Measurements from ENCODE around the gene HSF2. TPM values are rescaled to one million over a fixed set of nuclear protein-coding genes. Genes with fewer than 3 reads are reported as not detected.

Gene HSF2, protein sequence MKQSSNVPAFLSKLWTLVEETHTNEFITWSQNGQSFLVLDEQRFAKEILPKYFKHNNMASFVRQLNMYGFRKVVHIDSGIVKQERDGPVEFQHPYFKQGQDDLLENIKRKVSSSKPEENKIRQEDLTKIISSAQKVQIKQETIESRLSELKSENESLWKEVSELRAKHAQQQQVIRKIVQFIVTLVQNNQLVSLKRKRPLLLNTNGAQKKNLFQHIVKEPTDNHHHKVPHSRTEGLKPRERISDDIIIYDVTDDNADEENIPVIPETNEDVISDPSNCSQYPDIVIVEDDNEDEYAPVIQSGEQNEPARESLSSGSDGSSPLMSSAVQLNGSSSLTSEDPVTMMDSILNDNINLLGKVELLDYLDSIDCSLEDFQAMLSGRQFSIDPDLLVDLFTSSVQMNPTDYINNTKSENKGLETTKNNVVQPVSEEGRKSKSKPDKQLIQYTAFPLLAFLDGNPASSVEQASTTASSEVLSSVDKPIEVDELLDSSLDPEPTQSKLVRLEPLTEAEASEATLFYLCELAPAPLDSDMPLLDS
- total RNA-seq (2016; rRNA removed; fragmentation: Illumina TruSeq; extraction: Trizol) (24.8 and 27.6 TPM in 2 replicates), polyA plus RNA-seq (2011; rRNA removed) (22.1 and 26.4 TPM in 2 replicates), polyA minus RNA-seq (2011; rRNA and poly(A)+ RNA removed; ENCODE audit: low replicate concordance) (12.3 and 24.7 TPM in 2 replicates), Bru-seq, nascent RNA (percentile 93 among the genes with signal in this experiment), BruChase-seq, experiment 1, labeled RNA remaining after a 6-hour chase (percentile 78 among the genes with signal in this experiment), BruChase-seq, experiment 2, labeled RNA remaining after a 2-hour chase (percentile 83 among the genes with signal in this experiment)
- 7.1 and 10.7 TPM in 2 replicates for total RNA-seq (2016; cell fraction: cytosol; rRNA removed; fragmentation: Illumina TruSeq; extraction: Trizol; ENCODE audit: low read depth)
- total RNA-seq (2016; cell fraction: insoluble cytoplasmic fraction; rRNA removed; fragmentation: Illumina TruSeq; extraction: Trizol), result 29.5 and 35.3 TPM in 2 replicates
- total RNA-seq (2016; cell fraction: membrane; rRNA removed; fragmentation: Illumina TruSeq; extraction: Trizol), result 14.0 and 17.8 TPM in 2 replicates
- 26.6 and 30.2 TPM in 2 replicates for total RNA-seq (2016; cell fraction: nucleus; rRNA removed; fragmentation: Illumina TruSeq; extraction: Trizol)
- polyA plus RNA-seq (2011; cell fraction: cytosol; rRNA removed), result 12.7 and 16.8 TPM in 2 replicates
- polyA plus RNA-seq (2011; cell fraction: nucleus; rRNA removed), result 18.7 and 22.0 TPM in 2 replicates
- 11.0 and 12.2 TPM in 2 replicates for polyA plus RNA-seq (2012)
- 1.6 and 1.8 TPM in 2 replicates for polyA plus RNA-seq (2016; cell fraction: cytosol; fragmentation: Illumina TruSeq; extraction: Trizol; ENCODE audit: low read depth)
- polyA plus RNA-seq (2016; cell fraction: insoluble cytoplasmic fraction; fragmentation: Illumina TruSeq; extraction: Trizol; ENCODE audit: low read depth), result 21.4 and 22.2 TPM in 2 replicates
- 3.8 TPM in 2 replicates for polyA plus RNA-seq (2016; cell fraction: membrane; fragmentation: Illumina TruSeq; extraction: Trizol; ENCODE audit: low read depth)
- polyA plus RNA-seq (2016; cell fraction: nucleus; fragmentation: Illumina TruSeq; extraction: Trizol; ENCODE audit: insufficient read depth, low read depth), result 27.2 and 28.0 TPM in 2 replicates
- 15.3 and 17.6 TPM in 2 replicates for polyA minus RNA-seq (2011; cell fraction: cytosol; rRNA and poly(A)+ RNA removed)
- polyA minus RNA-seq (2011; cell fraction: nucleus; rRNA and poly(A)+ RNA removed), result 33.7 and 35.9 TPM in 2 replicates
- long read RNA-seq, experiment 1, transcript HSF2-202 (12 exons, 2,643 nt), result major isoform, 12 of 23 reads
- long read RNA-seq, experiment 1, partial matches to known transcripts, result 6 of 23 reads
- long read RNA-seq, experiment 1, other reads (novel, unspliced or antisense), result 3 of 23 reads
- long read RNA-seq, experiment 2, partial matches to known transcripts, result 6 of 27 reads
- long read RNA-seq, experiment 2, other reads (novel, unspliced or antisense), result 18 of 27 reads

GRCh38 chr6:122399348-122400120 is at the start of gene HSF2:
Gene HSF2, plus strand, starts transcription at chr6:122399652. Its CDS starts 86 bp downstream, at chr6:122399738.
- peak within 1 kb of the TSS; percentile 96 for H3K9ac ChIP-seq (ENCODE audit: insufficient read depth, low read depth, low read length)
- peak within 1 kb of the TSS; percentile 95 for H3K4me2 ChIP-seq (ENCODE audit: low read depth, low read length)
- BruUV-seq (replicated peaks), result TSS peak; percentile 55
- ChIA-PET POLR2A (interaction anchor here (0.7 to 1.5 kb wide), 5 partner anchors 13 to 453 kb away, joined by 3 to 10 read pairs (median 4); partner anchors contain the start of genes SERINC1 and SMPDL3A), CTCF (ENCODE audit: low intra/inter-chr PET ratio, low total read pairs) (no interaction called here)
- peaks cover 37% of the 10 kb centered on the region for H3K4me1 ChIP-seq (ENCODE audit: insufficient read depth, low read length)
- H2AFZ ChIP-seq (ENCODE audit: low read length), result peak within 1 kb of the TSS; percentile 93
- H3K27ac ChIP-seq (ENCODE audit: extremely low read length, insufficient read depth, low read length), result peak within 1 kb of the TSS; percentile 88
- intact Hi-C loops (cut with micrococcal nuclease; ENCODE audit: unreplicated experiment), result loop anchor here (1.0 to 5.0 kb wide), 2 partner anchors 18 to 73 kb away; partner anchors contain the start of gene SERINC1
- no peaks in the 10 kb centered on the region; a peak in 1 of 5 replicates for H3K36me3 ChIP-seq (replicated peaks in 1 of 2; ENCODE audit: control insufficient read depth in 1 of 2, insufficient read depth in 2 of 2, low read length in 2 of 2)
- H3K4me3 ChIP-seq (replicated peaks in 1 of 3; ENCODE audit: insufficient read depth in 1 of 3, low read depth in 2 of 3, low read length in 3 of 3), result peak within 1 kb of the TSS; percentile 65 to 100 (median 97)
- FAIRE-seq, result peak; percentile 68
- peak; percentile 100 for ATAC-seq
- H3K9me3 ChIP-seq (ENCODE audit: low read length), result no peaks in the 10 kb centered on the region
- peak; percentile 96 for DNase-seq (ENCODE audit: low spot score)
- WGBS (ENCODE audit: low lambda C conversion rate), result 4% methylated on average over 37 of the region's 82 CpGs
- peaks cover 6% of the 10 kb centered on the region; the same call in 1 of the 2 replicates for H4K20me1 ChIP-seq (ENCODE audit: insufficient read depth, low read length)
- H3K27me3 ChIP-seq (ENCODE audit: control insufficient read depth in 1 of 2, insufficient read depth in 2 of 2, low read length in 2 of 2), result peaks cover 0 to 2% of the 10 kb centered on the region in 2 experiments; a peak in 1 of 5 replicates
- in situ Hi-C loops (cut with HindIII; ENCODE audit: extremely low pct_ligation_motif_present, low pct_unique_long_range_greater_than_20kb), result loop anchor here (25.0 kb wide), 1 partner anchor 138 kb away; no protein-coding TSS in a partner anchor
- H3K79me2 ChIP-seq (ENCODE audit: insufficient read depth, low read length), result peaks cover 50% of the 10 kb centered on the region
- TF ChIP-seq ZGPAT (CRISPR knock-in tag; IDR thresholded peaks at IDR 0.05) (peak; percentile 83), ZNF598 (CRISPR knock-in tag; IDR thresholded peaks at IDR 0.05; ENCODE audit: borderline replicate concordance) (peak; percentile 69; the same call in 1 of the 2 replicates), ZNF547 (CRISPR knock-in tag; IDR thresholded peaks at IDR 0.05) (peak; percentile 70; the same call in 1 of the 2 replicates), ASH2L (IDR thresholded peaks at IDR 0.05; ENCODE audit: insufficient read length, low read depth, low read length) (peak; percentile 98), MNT (IDR thresholded peaks at IDR 0.05) (peak; percentile 69), ZNF383 (CRISPR knock-in tag; IDR thresholded peaks at IDR 0.05; ENCODE audit: borderline replicate concordance) (0 out of 2 replicates have a peak, but pooled peaks have one; percentile 51), ZNF564 (CRISPR knock-in tag; IDR thresholded peaks at IDR 0.05) (peak; percentile 77), GMEB1 (CRISPR knock-in tag; IDR thresholded peaks at IDR 0.05; ENCODE audit: borderline replicate concordance) (peak; percentile 76), RCOR2 (CRISPR knock-in tag; IDR thresholded peaks at IDR 0.05) (no peak)
